Small intestine (tissue), 7 donors: ENCODE measurements around the gene KIAA1958. TPM values are rescaled to one million over a fixed set of nuclear protein-coding genes. Genes with fewer than 3 reads are reported as not detected.
"Not testable (repeated sequence)": the region's sequence is repeated elsewhere in the genome, so short reads cannot be mapped to it uniquely, and the experiment has no call there.

Experiments
- DNase-seq, 2 donors: peaks; one replicate each; pipeline versions ENCODE4 v3.0.0 to v3.0.0-alpha.2; 2013
- FAIRE-seq: peaks from 2 replicates; lab custom pipeline; 2012; peaks lifted over from hg19 to GRCh38; lab: Jason Lieb, UNC
- H3K27ac ChIP-seq, 3 donors: one replicate each; pipeline ENCODE4 v1.5.1; 2013; ENCODE audit warnings: low read length in 2 of 3, mild to moderate bottlenecking in 2 of 3, control low read depth in 1 of 3, inconsistent platforms in 1 of 3, low read depth in 1 of 3, moderate library complexity in 1 of 3
- H3K27me3 ChIP-seq, 3 donors: one replicate each; pipeline ENCODE4 v1.6.1; 2013; ENCODE audit warnings: low read length in 3 of 3, inconsistent platforms in 1 of 3; ENCODE audit not compliant: control insufficient read depth in 3 of 3, insufficient read depth in 3 of 3
- H3K36me3 ChIP-seq, 3 donors: one replicate each; pipeline ENCODE4 v1.6.1; 2013; ENCODE audit warnings: low read length in 3 of 3, inconsistent platforms in 1 of 3, low read depth in 1 of 3, mild to moderate bottlenecking in 1 of 3, moderate library complexity in 1 of 3; ENCODE audit not compliant: control insufficient read depth in 3 of 3, insufficient read depth in 2 of 3
- H3K4me1 ChIP-seq, 3 donors: one replicate each; pipeline ENCODE4 v1.6.1; 2013; ENCODE audit warnings: low read length in 2 of 3, inconsistent platforms in 1 of 3, low read depth in 1 of 3, mild to moderate bottlenecking in 1 of 3, moderate library complexity in 1 of 3; ENCODE audit not compliant: control insufficient read depth in 3 of 3, insufficient read depth in 2 of 3
- H3K4me3 ChIP-seq, 3 donors: one replicate each; pipeline ENCODE4 v1.5.1; 2013; ENCODE audit warnings: low read length in 3 of 3, control low read depth in 1 of 3, inconsistent platforms in 1 of 3, low read depth in 1 of 3, mild to moderate bottlenecking in 1 of 3, moderate library complexity in 1 of 3
- H3K9me3 ChIP-seq, 2 donors: one replicate each; pipeline ENCODE4 v1.6.1; 2013; ENCODE audit warnings: low read depth in 1 of 2, low read length in 1 of 2; ENCODE audit not compliant: control insufficient read depth in 2 of 2, insufficient read depth in 1 of 2
- WGBS, 3 donors: extraction: QIAGEN DNeasy Blood & Tissue Kit; methylation state at CpG; one replicate each; pipeline ENCODE4 v1.1.7; 2013; 5-methylcytosine and 5-hydroxymethylcytosine counted together
- polyA plus RNA-seq, 4 donors: library from polyadenylated mRNA; stranded (reverse) in 3 of 4; unstranded in 1 of 4; fragments of 200-250 nt in 3 of 4; fragments of 120-200 nt in 1 of 4; gene quantifications; one replicate each; pipeline versions ENCODE4 v1.2.1 to v1.2.3, GENCODE V29; 2013
- donor health status: healthy with polysubstance abuse.
- donor health status: control.
- donor health status: control.
- donor health status: Bipolar disorder and iron deficiency.
- donor health status: healthy.

Gene KIAA1958
- polyA plus RNA-seq, 4 donors = 0.54 to 9.8 (median 1.1) TPM

GRCh38 chr9:112582371-112583262 is 96.0 kb downstream of the KIAA1958 start:
- Histone ChIP-seq H3K27ac (peak overlapping the region in 1 of 3 donors; percentile 17), H3K4me3 (no peak overlapping the region), H3K4me1 (peaks cover 0 to 12% (median 0%) of the 10 kb centered on the region in 3 donors), H3K9me3 (no peaks in the 10 kb centered on the region), H3K27me3 (no peaks in the 10 kb centered on the region), H3K36me3 (peaks cover 0 to 2% (median 0%) of the 10 kb centered on the region in 3 donors)
- DNase-seq (no peak), FAIRE-seq (no peak)
- WGBS, 3 donors = 80 to 91% (median 86%) methylated on average over 7 of the region's 7 CpGs

- no peak for FAIRE-seq
- DNase-seq = no peak
- 92 to 97% (median 93%) methylated on average over 4 of the region's 4 CpGs for WGBS, 3 donors
Measured at GRCh38 chr9:112586599-112587155, 100.0 kb downstream of the KIAA1958 start.

GRCh38 chr9:112591875-112592274 is 105.2 kb downstream of the KIAA1958 start:
- WGBS, 3 donors = 87 to 92% (median 89%) methylated on average over 8 of the region's 8 CpGs
- H3K4me3 ChIP-seq, FAIRE-seq, DNase-seq, H3K9me3 ChIP-seq, H3K4me1 ChIP-seq, H3K27ac ChIP-seq, H3K36me3 ChIP-seq, H3K27me3 ChIP-seq: not testable (repeated sequence)

More at GRCh38 chr9:112586599-112587155, 100.0 kb downstream of the KIAA1958 start:
- Histone ChIP-seq H3K36me3 (no peaks in the 10 kb centered on the region), H3K4me3 (no peak overlapping the region), H3K27ac (no peak overlapping the region), H3K4me1 (peaks cover 0 to 9% (median 0%) of the 10 kb centered on the region in 3 donors), H3K9me3 (no peaks in the 10 kb centered on the region), H3K27me3 (no peaks in the 10 kb centered on the region)

- H3K27me3 ChIP-seq = no peaks in the 10 kb centered on the region
- DNase-seq = no peak
- H3K9me3 ChIP-seq = no peaks in the 10 kb centered on the region
- no peak overlapping the region for H3K4me3 ChIP-seq
- no peaks in the 10 kb centered on the region for H3K4me1 ChIP-seq
- FAIRE-seq = no peak
- WGBS, 3 donors = 85 to 92% (median 90%) methylated on average over 3 of the region's 3 CpGs
- H3K27ac ChIP-seq = no peak overlapping the region
- peaks cover 0 to 3% (median 0%) of the 10 kb centered on the region in 3 donors for H3K36me3 ChIP-seq
Measured at GRCh38 chr9:112599732-112600131, 113.1 kb downstream of the KIAA1958 start.

GRCh38 chr9:112601636-112602035 is 115.0 kb downstream of the KIAA1958 start:
- no peak for DNase-seq
- Histone ChIP-seq H3K36me3 (peaks cover 0 to 3% (median 0%) of the 10 kb centered on the region in 3 donors), H3K27ac (no peak overlapping the region), H3K4me3 (no peak overlapping the region), H3K27me3 (no peaks in the 10 kb centered on the region), H3K9me3 (no peaks in the 10 kb centered on the region), H3K4me1 (no peaks in the 10 kb centered on the region)
- FAIRE-seq = no peak
- 70 to 75% (median 72%) methylated on average over 2 of the region's 2 CpGs for WGBS, 3 donors

GRCh38 chr9:112604790-112605189 is 118.2 kb downstream of the KIAA1958 start:
- H3K4me1 ChIP-seq = no peaks in the 10 kb centered on the region
- DNase-seq = no peak
- H3K36me3 ChIP-seq = no peaks in the 10 kb centered on the region
- no peak overlapping the region for H3K4me3 ChIP-seq
- FAIRE-seq = no peak
- H3K9me3 ChIP-seq = no peaks in the 10 kb centered on the region
- WGBS, 3 donors = 85 to 94% (median 92%) methylated on average over 2 of the region's 2 CpGs
- H3K27ac ChIP-seq = no peak overlapping the region
- no peaks in the 10 kb centered on the region for H3K27me3 ChIP-seq

GRCh38 chr9:112605518-112605917 is 118.9 kb downstream of the KIAA1958 start:
- no peak for DNase-seq
- H3K4me1 ChIP-seq = no peaks in the 10 kb centered on the region
- no peak overlapping the region for H3K27ac ChIP-seq
- H3K36me3 ChIP-seq = no peaks in the 10 kb centered on the region
- WGBS, 3 donors = 77 to 95% (median 88%) methylated on average over 1 of the region's 1 CpG
- no peak for FAIRE-seq
- no peaks in the 10 kb centered on the region for H3K27me3 ChIP-seq
- no peaks in the 10 kb centered on the region for H3K9me3 ChIP-seq
- H3K4me3 ChIP-seq = no peak overlapping the region

GRCh38 chr9:112605963-112606699 is 119.5 kb downstream of the KIAA1958 start:
- no peak for FAIRE-seq
- Histone ChIP-seq H3K36me3 (no peaks in the 10 kb centered on the region), H3K4me1 (no peaks in the 10 kb centered on the region), H3K9me3 (no peaks in the 10 kb centered on the region), H3K27me3 (no peaks in the 10 kb centered on the region), H3K4me3 (no peak overlapping the region), H3K27ac (no peak overlapping the region)
- no peak for DNase-seq
- WGBS, 3 donors = 86 to 95% (median 92%) methylated on average over 2 of the region's 2 CpGs
